Left renal cortex interstitium (tissue), 4 donors: ENCODE measurements around the gene UBE2E2. TPM values are rescaled to one million over a fixed set of nuclear protein-coding genes. Genes with fewer than 3 reads are reported as not detected.
"Not testable (repeated sequence)": the region's sequence is repeated elsewhere in the genome, so short reads cannot be mapped to it uniquely, and the experiment has no call there.

ENCODE experiments used
- DNase-seq, 4 donors: peaks; one replicate each; pipeline ENCODE4 v3.0.0-alpha.2; 2013; ENCODE audit warnings: low read depth in 4 of 4, low spot score in 2 of 4, missing footprints in 1 of 4
- polyA plus RNA-seq, 4 donors: library from polyadenylated mRNA; unstranded; fragments of 120-200 nt; gene quantifications; one replicate each; pipeline ENCODE4 v1.2.1, GENCODE V29; 2013; ENCODE audit not compliant: insufficient read length in 4 of 4

Gene UBE2E2
- polyA plus RNA-seq, result 10 to 100 TPM; 49.7 to 57.3 (median 55.0) TPM

- peak; percentile 19 to 56 (median 54) for DNase-seq
These were observed at the start of gene UBE2E2 for GRCh38 chr3:23202921-23203707. TSS of gene UBE2E2 (plus strand) at chr3:23203327.

GRCh38 chr3:23153436-23153835, 49.7 kb upstream of the UBE2E2 start:
- DNase-seq, result no peak

- no peak for DNase-seq
These were observed 45.8 kb upstream of the UBE2E2 start for GRCh38 chr3:23157331-23157730.

- DNase-seq, result no peak
These were observed 43.2 kb upstream of the UBE2E2 start for GRCh38 chr3:23159929-23160328.

- DNase-seq, result no peak
These were observed 41.8 kb upstream of the UBE2E2 start for GRCh38 chr3:23161308-23161707.

GRCh38 chr3:23161896-23162570, 41.1 kb upstream of the UBE2E2 start:
- no peak for DNase-seq

GRCh38 chr3:23162934-23163333, 40.2 kb upstream of the UBE2E2 start:
- no peak for DNase-seq

- DNase-seq, result no peak
These were observed 38.4 kb upstream of the UBE2E2 start for GRCh38 chr3:23164746-23165145.

GRCh38 chr3:23165571-23165970, 37.6 kb upstream of the UBE2E2 start:
- DNase-seq, result no peak

GRCh38 chr3:23166276-23166675, 36.9 kb upstream of the UBE2E2 start:
- no peak for DNase-seq

- DNase-seq, result no peak
These were observed 36.3 kb upstream of the UBE2E2 start for GRCh38 chr3:23166845-23167244.

- no peak for DNase-seq
These were observed 33.6 kb upstream of the UBE2E2 start for GRCh38 chr3:23169551-23169950.

- no peak for DNase-seq
These were observed 32.8 kb upstream of the UBE2E2 start for GRCh38 chr3:23170291-23170690.

- no peak for DNase-seq
These were observed 31.1 kb upstream of the UBE2E2 start for GRCh38 chr3:23172059-23172458.

- no peak for DNase-seq
These were observed 28.6 kb upstream of the UBE2E2 start for GRCh38 chr3:23174426-23175039.

GRCh38 chr3:23175341-23176083, 27.6 kb upstream of the UBE2E2 start:
- DNase-seq, result no peak

GRCh38 chr3:23176839-23177238, 26.3 kb upstream of the UBE2E2 start:
- DNase-seq, result not testable (repeated sequence)

GRCh38 chr3:23182996-23183513, 20.1 kb upstream of the UBE2E2 start:
- DNase-seq, result no peak

GRCh38 chr3:23183731-23184130, 19.4 kb upstream of the UBE2E2 start:
- DNase-seq, result peak in 1 of 4 donors; percentile 33

GRCh38 chr3:23185861-23186260, 17.3 kb upstream of the UBE2E2 start:
- no peak for DNase-seq

GRCh38 chr3:23189187-23189586, 13.9 kb upstream of the UBE2E2 start:
- no peak for DNase-seq
